Measurements from ENCODE around the gene NQO2.
A peak's percentile ranks its signal among the peaks of the same experiment; 100 is the strongest.

Gene NQO2

GRCh38 chr6:3068329-3069214 lies 68.9 kb downstream of the NQO2 start, which contains the start of gene RIPK1:
Gene RIPK1 (plus strand): TSS chr6:3068494. CDS start chr6:3076824, 8,330 bp downstream.
- TF ChIP-seq TCF12 (IDR thresholded peaks at IDR 0.05; ENCODE audit: low read depth) (peak; percentile 30; the same call in 1 of the 2 replicates), YY1 (IDR thresholded peaks at IDR 0.05; ENCODE audit: low read depth) (no peak), REST (IDR thresholded peaks at IDR 0.05; ENCODE audit: low read depth) (0 out of 2 replicates have a peak, but pooled peaks have one; percentile 10), RAD21 (IDR thresholded peaks at IDR 0.05; ENCODE audit: low read depth) (peak; percentile 24; the same call in 1 of the 2 replicates), MAX (IDR thresholded peaks at IDR 0.05) (peak; percentile 14; the same call in 1 of the 2 replicates), EP300 (IDR thresholded peaks at IDR 0.05; ENCODE audit: borderline replicate concordance) (no peak), TEAD4 (IDR thresholded peaks at IDR 0.05) (no peak), EGR1 (IDR thresholded peaks at IDR 0.05) (no peak), TAF1 (IDR thresholded peaks at IDR 0.05; ENCODE audit: low read depth) (peak; percentile 62)
